ENCODE results near the gene MAPK8IP2.

- TF ChIP-seq KDM1A (IDR thresholded peaks at IDR 0.05; ENCODE audit: borderline replicate concordance) (no peak), CTCF (IDR thresholded peaks at IDR 0.05 in 2 of 3, conservative IDR thresholded peaks at IDR 0.05 in 1 of 3; ENCODE audit: control insufficient read depth in 2 of 3, extremely low read depth in 1 of 3, insufficient read depth in 1 of 3, low read depth in 3 of 3, low read length in 3 of 3) (no peak), MXI1 (IDR thresholded peaks at IDR 0.05; ENCODE audit: low read depth, low read length) (no peak), BCL11A (IDR thresholded peaks at IDR 0.05; ENCODE audit: low read depth, low read length) (no peak), SUZ12 (IDR thresholded peaks at IDR 0.05; ENCODE audit: unreplicated experiment) (no peak), NRF1 (conservative IDR thresholded peaks at IDR 0.05; ENCODE audit: low read depth, low read length) (no peak), TAF1 (IDR thresholded peaks at IDR 0.05; ENCODE audit: borderline replicate concordance, low read depth, low read length) (no peak), SMC3 (IDR thresholded peaks at IDR 0.05; ENCODE audit: borderline replicate concordance, low read length) (no peak), LARP7 (IDR thresholded peaks at IDR 0.05) (no peak)
Observed at GRCh38 chr22:50585238-50585637, 15.4 kb upstream of the MAPK8IP2 start.
